Nephron progenitor cell (in vitro differentiated cells): Measurements from ENCODE around the gene LPCAT2.

Source experiments
- DNase-seq: peaks from one replicate; pipeline ENCODE4 v3.0.0; 2021
- H3K27ac Mint-ChIP-seq: 2 replicates; pipeline ENCODE4 v1.8.0; 2021; ENCODE audit warnings: mild to moderate bottlenecking, moderate library complexity, mixed read lengths
- H3K27me3 Mint-ChIP-seq: 2 replicates; pipeline ENCODE4 v1.8.0; 2021; ENCODE audit warnings: mild to moderate bottlenecking, low read depth, mixed read lengths; ENCODE audit not compliant: poor library complexity
- H3K36me3 Mint-ChIP-seq: 2 replicates; pipeline ENCODE4 v1.8.0; 2021; ENCODE audit warnings: low read depth, mixed read lengths
- H3K4me1 Mint-ChIP-seq: 2 replicates; pipeline ENCODE4 v1.8.0; 2021; ENCODE audit warnings: mixed read lengths
- H3K4me3 Mint-ChIP-seq: 2 replicates; pipeline ENCODE4 v1.8.0; 2021; ENCODE audit warnings: mild to moderate bottlenecking, moderate library complexity, mixed read lengths
- H3K9me3 Mint-ChIP-seq: 2 replicates; pipeline ENCODE4 v1.8.0; 2021; ENCODE audit warnings: mild to moderate bottlenecking, moderate library complexity, mixed read lengths
- TF ChIP-seq, protein P1 (sequence below): fragments of 200-600 bp; sonication (generic); IDR thresholded peaks from 2 replicates; pipeline ENCODE4 v1.5.0; 2021; ENCODE audit warnings: antibody characterized with exemption

LPCAT2 gene

DNA sequence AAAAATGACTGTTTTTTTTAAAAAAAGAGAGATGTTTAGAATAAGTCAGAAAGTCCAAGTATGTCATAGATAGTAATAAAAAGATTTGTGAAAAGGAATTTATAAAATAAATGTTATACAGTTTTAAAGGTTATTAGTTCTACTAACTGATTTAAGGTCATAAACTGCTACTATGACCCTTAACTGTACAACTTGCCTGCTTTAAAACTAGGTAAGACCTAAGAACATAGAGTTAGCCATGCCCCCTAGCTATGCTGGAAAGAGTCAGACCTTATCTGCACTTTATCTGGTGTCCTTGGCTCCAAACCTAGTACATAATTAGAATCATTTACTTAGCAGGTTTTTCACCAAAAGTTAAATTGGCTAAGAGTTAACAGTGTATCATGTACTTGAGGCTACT lies 123.4 kb downstream of the LPCAT2 start:
- TF ChIP-seq, protein P1, sequence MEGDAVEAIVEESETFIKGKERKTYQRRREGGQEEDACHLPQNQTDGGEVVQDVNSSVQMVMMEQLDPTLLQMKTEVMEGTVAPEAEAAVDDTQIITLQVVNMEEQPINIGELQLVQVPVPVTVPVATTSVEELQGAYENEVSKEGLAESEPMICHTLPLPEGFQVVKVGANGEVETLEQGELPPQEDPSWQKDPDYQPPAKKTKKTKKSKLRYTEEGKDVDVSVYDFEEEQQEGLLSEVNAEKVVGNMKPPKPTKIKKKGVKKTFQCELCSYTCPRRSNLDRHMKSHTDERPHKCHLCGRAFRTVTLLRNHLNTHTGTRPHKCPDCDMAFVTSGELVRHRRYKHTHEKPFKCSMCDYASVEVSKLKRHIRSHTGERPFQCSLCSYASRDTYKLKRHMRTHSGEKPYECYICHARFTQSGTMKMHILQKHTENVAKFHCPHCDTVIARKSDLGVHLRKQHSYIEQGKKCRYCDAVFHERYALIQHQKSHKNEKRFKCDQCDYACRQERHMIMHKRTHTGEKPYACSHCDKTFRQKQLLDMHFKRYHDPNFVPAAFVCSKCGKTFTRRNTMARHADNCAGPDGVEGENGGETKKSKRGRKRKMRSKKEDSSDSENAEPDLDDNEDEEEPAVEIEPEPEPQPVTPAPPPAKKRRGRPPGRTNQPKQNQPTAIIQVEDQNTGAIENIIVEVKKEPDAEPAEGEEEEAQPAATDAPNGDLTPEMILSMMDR = no peak
- no peaks in the 10 kb centered on the region for H3K36me3 Mint-ChIP-seq
- peaks cover 16% of the 10 kb centered on the region for H3K4me1 Mint-ChIP-seq
- DNase-seq = no peak
- H3K27me3 Mint-ChIP-seq = peaks cover 24% of the 10 kb centered on the region
- peaks cover 11% of the 10 kb centered on the region for H3K9me3 Mint-ChIP-seq
- no peak overlapping the region for H3K4me3 Mint-ChIP-seq
- no peak overlapping the region for H3K27ac Mint-ChIP-seq

DNA sequence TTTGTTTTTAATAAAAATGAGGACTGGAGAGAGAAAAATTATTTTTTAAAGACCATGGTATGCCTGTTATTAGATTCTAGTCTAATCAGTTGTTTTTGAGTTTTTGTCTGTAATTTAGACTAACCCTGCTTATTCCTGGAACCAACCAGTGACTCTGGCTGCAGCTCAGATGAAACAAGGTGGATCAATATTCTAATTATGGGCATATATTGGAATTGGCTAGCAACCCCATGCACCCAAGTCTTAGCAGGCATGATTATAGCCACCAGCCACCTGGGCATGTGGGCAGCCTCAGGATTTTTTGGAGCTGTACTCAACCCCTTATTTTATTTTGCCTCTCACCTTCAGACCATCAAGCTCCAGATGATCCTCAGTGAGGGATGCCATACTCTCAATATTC lies 125.3 kb downstream of the LPCAT2 start:
- DNase-seq = no peak
- Mint-ChIP-seq H3K4me1 (peaks cover 25% of the 10 kb centered on the region), H3K36me3 (no peaks in the 10 kb centered on the region), H3K9me3 (peaks cover 11% of the 10 kb centered on the region), H3K27ac (no peak overlapping the region), H3K27me3 (peaks cover 24% of the 10 kb centered on the region), H3K4me3 (no peak overlapping the region)
- TF ChIP-seq, protein P1 = no peak
